Fibroblast of the aortic adventitia (primary cell): Measurements from ENCODE around the gene ALS2CL. TPM values are rescaled to one million over a fixed set of nuclear protein-coding genes. Genes with fewer than 3 reads are reported as not detected.

Experiments used
- DNase-seq: peaks from one replicate; pipeline ENCODE4 v3.0.0-alpha.2; 2010; ENCODE audit warnings: low read depth
- H3K4me3 ChIP-seq: 2 replicates; pipeline ENCODE4 v1.5.1; 2011; ENCODE audit warnings: low read depth, mild to moderate bottlenecking, control low read depth, low read length, moderate library complexity
- CTCF ChIP-seq: IDR thresholded peaks from 2 replicates; pipeline ENCODE4 v1.5.1; 2011; ENCODE audit warnings: mild to moderate bottlenecking, low read length, control low read depth, inconsistent platforms; ENCODE audit not compliant: insufficient read depth
- small RNA-seq: library from RNA; depleted of rRNA; stranded (forward); fragments of <200 nt; gene quantifications from one replicate; pipeline ENCODE3, GENCODE V24; 2012
- total RNA-seq: library from RNA; depleted of rRNA; stranded (reverse); fragments of >200 nt; gene quantifications from 2 replicates; pipeline ENCODE4 v1.2.3, GENCODE V29; 2012; ENCODE audit warnings: low replicate concordance

The ALS2CL gene
- total RNA-seq, 1 donor = 0.18 TPM

DNA sequence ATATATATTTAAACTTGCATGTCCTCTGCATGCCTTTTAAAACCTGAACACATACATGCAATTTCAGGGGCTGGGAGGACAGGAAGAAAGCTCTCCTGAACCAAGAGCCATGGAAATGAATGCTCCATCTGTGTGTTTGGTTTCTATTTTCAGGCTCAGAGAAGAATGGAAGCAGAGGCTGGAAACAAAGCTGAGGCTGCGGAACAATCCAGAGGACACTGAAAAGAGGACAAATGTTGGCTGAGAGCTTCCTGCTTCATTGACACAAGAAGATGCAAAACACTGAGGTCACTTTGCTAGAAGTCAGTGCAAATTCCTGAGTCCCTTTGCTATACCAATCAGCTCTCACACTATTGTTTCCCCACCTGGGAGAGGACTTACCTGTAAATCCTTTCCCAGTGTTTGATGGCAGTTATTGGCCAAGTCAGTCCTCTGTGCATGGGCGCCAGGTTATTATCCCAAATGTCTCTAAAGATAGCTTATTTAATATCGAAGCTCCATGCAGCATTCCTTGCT is 68.4 kb downstream of the ALS2CL start:
- TF ChIP-seq CTCF = no peak
- H3K4me3 ChIP-seq = no peak overlapping the region
- DNase-seq = no peak

DNA sequence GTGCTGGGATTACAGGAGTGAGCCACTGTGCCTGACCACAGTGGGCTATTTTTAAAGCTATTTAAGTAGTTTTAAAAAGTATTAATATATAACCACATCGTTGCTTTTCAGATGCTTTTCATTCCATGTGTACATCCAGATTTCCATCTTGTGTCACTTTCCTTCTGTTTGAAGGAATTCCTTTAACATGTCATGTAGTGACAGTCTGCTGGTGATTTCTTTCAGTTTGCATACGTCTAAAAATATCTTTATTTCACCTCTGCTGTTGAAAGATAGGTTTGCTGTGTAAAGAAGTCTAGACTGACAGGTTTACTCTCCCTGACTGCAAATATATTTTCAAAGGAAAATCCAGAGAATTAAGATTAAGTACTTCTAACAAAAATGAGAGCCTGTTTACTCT is 68.9 kb downstream of the ALS2CL start:
- DNase-seq = no peak
- H3K4me3 ChIP-seq = no peak overlapping the region
- TF ChIP-seq CTCF = no peak

DNA sequence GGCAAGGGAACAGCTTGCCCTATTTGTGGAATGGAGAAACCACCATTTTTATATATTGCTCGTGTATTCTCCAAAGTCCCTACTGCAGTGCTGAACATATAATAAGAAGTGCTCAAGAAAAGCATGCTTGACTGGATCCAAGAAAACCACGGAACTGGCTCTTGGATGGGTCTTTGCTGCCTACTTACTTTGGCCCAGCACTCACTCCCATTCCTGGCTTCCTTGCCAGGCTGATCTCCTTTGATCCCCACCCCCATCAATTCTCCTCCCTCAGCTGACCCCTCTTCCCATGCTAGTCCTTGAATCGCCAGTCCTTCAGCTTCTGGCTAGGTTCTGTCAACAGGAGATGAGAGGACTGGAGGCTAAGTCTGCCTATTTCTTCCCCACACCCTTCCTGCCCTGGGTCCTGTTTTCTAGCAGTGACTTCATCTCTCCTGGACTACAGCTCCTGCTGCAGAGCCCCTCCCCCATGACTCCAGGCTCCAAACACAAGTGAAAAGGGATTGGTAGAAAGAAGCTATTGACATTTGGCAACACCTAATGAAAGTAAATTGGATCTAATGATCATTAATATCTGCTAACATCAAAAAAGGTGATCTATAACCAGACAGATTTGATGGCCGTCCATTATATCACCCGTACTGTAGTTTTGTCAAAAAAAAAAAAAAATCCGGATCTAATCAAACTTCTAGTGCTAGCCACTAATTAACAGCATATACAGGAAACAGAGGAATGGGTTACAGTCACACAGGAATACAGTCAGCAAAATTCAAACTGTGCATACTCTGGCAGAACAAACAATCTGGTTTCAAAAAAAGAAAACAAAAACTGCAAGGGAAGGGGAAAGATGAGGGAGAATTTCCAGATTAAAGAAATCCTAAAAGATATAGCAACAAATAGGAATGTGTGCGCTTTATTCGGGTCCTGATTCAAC is 73.4 kb downstream of the ALS2CL start:
- no peak for DNase-seq
- TF ChIP-seq CTCF = no peak
- no peak overlapping the region for H3K4me3 ChIP-seq

Small RNA genes lying within 50 kb of the gene (small RNA-seq; reads per million reads assigned to genes)
- gene RF00591 = not detected

Other genes starting within 250 kb of the ALS2CL start
- gene LTF, start 228.8 kb downstream of the ALS2CL start, total RNA-seq = not detected in 2 replicates
- gene RTP3, start 195.7 kb downstream of the ALS2CL start, total RNA-seq = not detected in 2 replicates
- 7.9 and 10.1 TPM in 2 replicates for gene LRRC2, start 127.4 kb downstream of the ALS2CL start, total RNA-seq
- not detected in 2 replicates for gene FAM240A, start 81.2 kb downstream of the ALS2CL start, total RNA-seq
- not detected in 2 replicates for gene TMIE, start 7.7 kb upstream of the ALS2CL start, total RNA-seq
- not detected in 2 replicates for gene PRSS50, start 24.2 kb upstream of the ALS2CL start, total RNA-seq
- gene MYL3, start 169.8 kb upstream of the ALS2CL start, total RNA-seq = not detected in 2 replicates
- 0.16 TPM in 1 of 2 replicates, not detected in the other for gene PTH1R, start 184.0 kb upstream of the ALS2CL start, total RNA-seq